ACHN (cell line): Measurements from ENCODE around the gene CASP3.
"Not testable (repeated sequence)": the region's sequence is repeated elsewhere in the genome, so short reads cannot be mapped to it uniquely, and the experiment has no call there.

ENCODE experiments used
- DNase-seq: peaks from one replicate; pipeline ENCODE4 v3.0.0-alpha.2; 2015
- in situ Hi-C: cut with HindIII; loops from 2 replicates; pipeline ENCODE4 v1.10.0; 2017; ENCODE audit warnings: low sequenced_read_pairs, low pct_ligation_motif_present, low pct_unique_long_range_greater_than_20kb

Gene CASP3

DNA sequence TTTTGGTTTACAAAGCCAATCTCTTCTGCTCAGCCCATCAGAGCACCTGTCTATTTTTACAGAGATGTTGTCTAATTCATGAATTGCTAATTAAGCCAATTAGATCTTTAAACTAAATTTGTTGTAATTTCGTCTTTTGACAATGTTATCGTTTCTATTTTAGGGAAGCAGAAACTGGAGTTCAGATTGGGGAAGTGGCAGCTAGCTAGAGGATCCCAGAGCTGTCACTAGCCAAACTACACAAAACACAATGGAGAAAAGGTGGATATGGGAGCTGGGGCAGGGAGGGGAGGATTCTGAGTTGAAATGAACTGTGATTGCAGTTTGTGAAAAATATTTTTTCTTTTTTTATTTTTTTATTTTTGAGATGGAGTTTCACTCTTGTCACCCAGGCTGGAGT, 35.8 kb downstream of the CASP3 start:
- in situ Hi-C loops = no loop called here
- DNase-seq = no peak

DNA sequence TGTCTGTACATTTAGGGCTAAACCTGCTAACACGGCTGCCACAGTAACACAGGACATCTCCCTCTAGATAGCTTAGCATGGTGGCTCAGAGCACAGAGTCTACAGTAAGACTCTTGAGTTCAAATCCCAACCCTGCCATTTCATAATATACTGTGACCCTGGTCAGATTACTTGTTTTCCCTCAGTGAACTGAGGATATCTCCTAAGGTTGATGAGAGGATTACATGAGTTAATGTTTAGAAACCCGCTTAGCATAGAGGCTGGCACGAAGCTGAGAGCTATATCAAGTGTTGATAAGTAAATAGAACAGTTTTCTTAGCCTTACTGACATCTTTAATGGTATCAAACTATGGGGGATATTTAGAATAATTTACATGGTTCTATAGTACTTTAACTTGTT, 37.2 kb downstream of the CASP3 start:
- no peak for DNase-seq
- in situ Hi-C loops = no loop called here

DNA sequence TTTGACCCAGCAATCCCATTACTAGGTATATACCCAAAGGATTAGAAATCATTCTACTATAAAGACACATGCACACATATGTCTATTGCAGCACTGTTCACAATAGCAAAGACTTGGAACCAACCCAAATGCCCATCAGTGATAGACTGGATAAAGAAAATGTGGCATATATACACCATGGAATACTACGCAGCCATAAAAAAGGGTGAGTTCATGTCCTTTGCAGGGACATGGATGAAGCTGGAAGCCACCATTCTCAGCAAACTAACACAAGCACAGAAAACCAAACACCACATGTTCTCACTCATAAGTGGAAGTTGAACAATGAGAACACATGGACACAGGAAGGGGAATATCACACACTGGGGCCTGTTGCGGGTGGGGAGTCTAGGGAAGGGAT, 41.8 kb downstream of the CASP3 start:
- in situ Hi-C loops, DNase-seq: not testable (repeated sequence)

DNA sequence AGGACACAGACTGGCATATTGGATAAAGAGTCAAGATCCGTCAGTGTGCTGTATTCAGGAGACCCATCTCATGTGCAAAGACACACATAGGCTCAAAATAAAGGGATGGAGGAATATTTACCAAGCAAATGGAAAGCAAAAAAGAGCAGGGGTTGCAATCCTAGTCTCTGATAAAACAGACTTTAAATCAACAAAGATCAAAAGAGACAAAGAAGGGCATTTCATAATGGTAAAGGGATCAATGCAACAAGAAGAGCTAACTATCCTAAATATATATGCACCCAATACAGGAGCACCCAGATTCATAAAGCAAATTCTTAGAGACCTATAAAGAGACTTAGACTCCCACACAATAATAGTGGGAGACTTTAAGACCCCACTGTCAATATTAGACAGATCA, 46.4 kb downstream of the CASP3 start:
- in situ Hi-C loops, DNase-seq: not testable (repeated sequence)

DNA sequence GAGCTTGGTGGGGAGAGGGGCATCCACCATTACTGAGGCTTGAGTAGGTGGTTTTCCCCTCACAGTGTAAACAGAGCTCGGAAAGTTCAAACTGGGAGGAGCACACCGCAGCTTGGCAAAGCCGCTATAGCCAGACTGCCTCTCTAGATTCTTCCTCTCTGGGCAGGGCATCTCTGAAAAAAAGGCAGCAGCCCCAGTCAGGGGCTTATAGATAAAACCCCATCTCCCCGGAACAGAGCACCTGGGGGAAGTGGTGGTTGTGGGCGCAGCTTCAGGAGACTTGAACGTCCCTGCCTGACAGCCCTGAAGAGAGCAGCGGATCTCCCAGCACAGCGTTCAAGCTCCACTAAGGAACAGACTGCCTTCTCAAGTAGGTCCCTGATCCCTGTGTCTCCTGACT, 48.3 kb downstream of the CASP3 start:
- in situ Hi-C loops, DNase-seq: not testable (repeated sequence)

GRCh38 chr4:184599492-184600135, 49.6 kb downstream of the CASP3 start:
- in situ Hi-C loops = no loop called here

GRCh38 chr4:184598753-184599491, 50.3 kb downstream of the CASP3 start:
- in situ Hi-C loops = no loop called here
- DNase-seq = no peak

More at GRCh38 chr4:184599492-184600135, 49.6 kb downstream of the CASP3 start:
- peak; percentile 27 for DNase-seq

DNA sequence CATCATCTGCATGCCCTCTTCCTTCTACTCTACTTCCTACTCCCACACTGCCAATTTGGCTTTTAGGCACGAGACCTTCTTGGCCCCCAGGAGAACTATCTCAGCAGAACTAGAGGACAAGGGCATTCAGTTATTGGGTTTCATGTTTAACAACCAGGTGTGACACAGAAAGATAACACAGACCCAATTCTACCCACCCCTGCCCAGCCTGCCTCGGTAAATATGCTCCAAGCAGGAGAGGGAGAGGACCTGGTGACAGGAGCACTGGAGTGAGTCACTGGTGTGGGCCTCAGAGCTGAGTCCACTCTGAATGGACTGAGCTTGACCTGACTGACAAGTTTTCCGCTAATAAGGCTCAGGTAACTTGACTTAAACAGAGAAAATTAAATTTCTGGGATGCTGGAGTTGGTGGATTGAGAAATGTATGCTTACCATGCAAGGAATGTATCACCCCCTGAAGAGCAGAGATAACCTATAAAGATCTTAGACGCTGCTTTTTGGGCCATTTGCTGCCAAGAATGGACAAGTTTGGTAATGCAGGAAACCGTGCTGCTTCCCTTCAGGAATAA, 52.5 kb downstream of the CASP3 start:
- in situ Hi-C loops = no loop called here
- no peak for DNase-seq

- no peak for DNase-seq
- in situ Hi-C loops = no loop called here
Measured at GRCh38 chr4:184596044-184596616, 53.1 kb downstream of the CASP3 start.

DNA sequence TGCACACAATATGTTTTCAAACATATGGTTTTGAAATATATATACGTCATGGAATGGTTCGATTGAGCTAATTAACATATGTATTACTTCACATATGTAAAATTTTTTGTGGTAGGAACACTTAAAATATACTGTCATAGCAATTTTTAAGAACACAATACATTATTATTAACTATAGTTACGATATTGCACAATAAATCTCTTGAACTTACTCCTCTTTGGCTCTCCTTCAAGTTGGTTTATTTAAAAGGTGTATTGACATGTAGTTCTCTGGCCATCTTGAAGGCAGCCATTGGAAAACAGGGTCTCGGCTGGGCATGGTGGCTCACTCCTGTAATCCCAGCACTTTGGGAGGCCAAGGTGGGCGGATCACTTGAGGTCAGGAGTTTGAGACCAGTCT, 53.8 kb downstream of the CASP3 start:
- DNase-seq = no peak

DNA sequence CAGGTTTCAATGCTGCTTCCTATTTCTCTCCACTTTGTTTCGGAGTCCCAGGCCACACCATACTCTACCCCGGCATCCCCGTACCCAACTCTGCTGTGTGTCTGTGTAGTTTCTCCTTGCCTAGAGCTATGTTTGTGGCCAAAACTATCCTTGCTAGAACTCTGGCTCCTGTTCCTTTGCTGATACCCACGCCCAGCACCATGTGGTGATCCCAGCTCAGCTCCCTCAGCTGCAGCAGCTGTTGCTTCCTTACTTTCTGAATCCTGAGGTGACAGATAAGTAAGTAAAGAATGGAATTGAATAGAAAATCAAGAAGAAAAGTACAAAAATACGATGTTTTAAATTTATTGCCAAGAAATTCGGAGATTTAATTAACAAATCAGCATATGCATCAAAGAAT, 55.8 kb downstream of the CASP3 start:
- in situ Hi-C loops = no loop called here
- DNase-seq = no peak

More for the DNA sequence above, 53.8 kb downstream of the CASP3 start:
- in situ Hi-C loops = no loop called here

DNA sequence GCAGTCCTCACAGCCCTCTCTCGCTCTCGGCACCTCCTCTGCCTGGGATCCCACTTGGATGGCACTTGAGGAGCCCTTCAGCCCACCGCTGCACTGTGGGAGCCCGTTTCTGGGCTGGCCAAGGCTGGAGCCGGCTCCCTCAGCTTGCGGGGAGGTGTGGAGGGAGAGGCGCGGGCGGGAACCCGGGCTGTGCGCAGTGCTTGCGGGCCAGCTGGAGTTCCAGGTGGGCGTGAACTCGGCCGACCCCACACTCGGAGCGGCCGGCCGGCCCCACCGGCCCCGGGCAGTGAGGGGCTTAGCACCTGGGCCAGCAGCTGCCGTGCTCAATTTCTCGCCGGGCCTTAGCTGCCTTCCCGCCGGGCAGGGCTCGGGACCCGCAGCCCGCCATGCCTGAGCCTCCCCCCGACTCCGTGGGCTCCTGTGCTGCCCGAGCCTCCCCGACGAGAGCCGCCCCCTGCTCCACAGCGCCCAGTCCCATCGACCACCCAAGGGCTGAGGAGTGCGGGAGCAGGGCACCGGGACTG, 57.4 kb downstream of the CASP3 start:
- DNase-seq, in situ Hi-C loops: not testable (repeated sequence)

DNA sequence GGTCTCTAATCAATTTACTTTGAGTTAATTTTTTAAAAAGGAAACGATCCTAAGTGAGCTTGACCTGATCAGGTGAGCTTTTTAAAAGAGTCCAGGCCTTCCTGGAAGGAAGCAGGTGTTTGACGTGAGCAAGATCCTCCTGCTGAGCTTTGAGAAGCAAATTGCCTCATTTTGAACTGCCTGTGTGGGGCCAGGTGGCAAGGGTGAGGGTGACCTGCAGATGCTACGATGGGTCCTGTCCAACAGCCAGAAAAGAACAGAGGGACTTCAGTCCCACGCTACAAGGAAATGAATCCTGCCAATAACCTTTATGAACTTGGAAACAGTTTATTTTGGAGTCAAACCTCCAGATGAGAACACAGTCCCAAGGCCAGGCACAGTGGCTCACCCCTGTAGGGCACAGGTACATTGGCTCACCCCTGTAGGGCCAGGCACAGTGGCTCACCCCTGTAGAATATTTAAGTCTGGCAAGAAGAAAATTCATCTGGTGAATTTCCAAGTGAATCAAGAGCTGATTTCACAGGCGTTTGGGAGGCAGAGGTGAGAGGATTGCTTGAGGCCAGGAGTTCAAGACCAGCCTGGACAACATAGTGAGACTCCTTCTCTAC, 58.1 kb downstream of the CASP3 start:
- in situ Hi-C loops = no loop called here
- DNase-seq = no peak

GRCh38 chr4:184590196-184590595, 59.1 kb downstream of the CASP3 start:
- in situ Hi-C loops = no loop called here
- DNase-seq = no peak

- in situ Hi-C loops = no loop called here
- DNase-seq = no peak
Measured at GRCh38 chr4:184588893-184589292, 60.4 kb downstream of the CASP3 start.

- in situ Hi-C loops = no loop called here
- DNase-seq = no peak
Measured at GRCh38 chr4:184587701-184588100, 61.5 kb downstream of the CASP3 start.

DNA sequence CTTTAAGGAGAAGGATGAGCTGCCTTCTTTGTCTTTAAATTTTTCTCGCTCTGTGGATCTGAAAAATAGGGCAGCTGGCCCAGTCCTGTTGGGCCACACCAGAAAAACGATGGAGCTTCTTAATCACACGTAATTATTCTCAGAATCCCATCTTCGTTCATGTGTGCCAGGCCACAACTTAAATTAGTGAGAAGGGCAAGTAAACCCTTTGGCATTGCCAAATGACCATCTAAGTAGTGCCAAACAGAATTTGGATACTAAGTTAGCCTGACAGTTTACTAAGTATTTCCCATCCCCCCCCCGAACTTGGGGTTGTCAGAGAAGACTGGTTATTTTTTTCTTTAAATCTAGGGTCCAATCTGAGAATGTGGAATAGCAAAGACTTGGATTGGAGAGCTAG, 62.0 kb downstream of the CASP3 start:
- no peak for DNase-seq
- in situ Hi-C loops = no loop called here

- DNase-seq = no peak
- in situ Hi-C loops = no loop called here
Measured at GRCh38 chr4:184583738-184584502, 65.3 kb downstream of the CASP3 start.
